ENCODE measurements around the gene SMG6. TPM values are rescaled to one million over a fixed set of nuclear protein-coding genes. Genes with fewer than 3 reads are reported as not detected.

The SMG6 gene
- total and polyA plus RNA-seq, 2 of the 13 experiments (the other 11 are each of a cell fraction or from before 2014, with no cell fraction given), result 4.6 to 14.6 TPM

GRCh38 chr17:2030779-2031163 is 272.8 kb downstream of the SMG6 start (continued):
- no peak for TF ChIP-seq ZNF574 (CRISPR knock-in tag; IDR thresholded peaks at IDR 0.05)
- TF ChIP-seq HMGXB4 (CRISPR knock-in tag; IDR thresholded peaks at IDR 0.05; ENCODE audit: borderline replicate concordance in 1 of 2, low read depth in 1 of 2), result peak in 1 of 2 experiments; percentile 56; a peak in 1 of 4 replicates
- no peak for TF ChIP-seq CSRNP1 (CRISPR knock-in tag; IDR thresholded peaks at IDR 0.05)
- 0 out of 2 replicates have a peak, but pooled peaks have one; percentile 11 for TF ChIP-seq ZNF709 (CRISPR knock-in tag; IDR thresholded peaks at IDR 0.05)
- no peak for TF ChIP-seq KAT7 (CRISPR knock-in tag; IDR thresholded peaks at IDR 0.05; ENCODE audit: borderline replicate concordance)
- peak; percentile 80 for TF ChIP-seq CTCF (CRISPR knock-in tag; IDR thresholded peaks at IDR 0.05)

All from HepG2 (cell line).